Effector memory CD4-positive, alpha-beta T cell (primary cell): Measurements from ENCODE around the gene PRSS36.
A peak's percentile ranks its signal among the peaks of the same experiment; 100 is the strongest.
"Not testable (repeated sequence)": the region's sequence is repeated elsewhere in the genome, so short reads cannot be mapped to it uniquely, and the experiment has no call there.

Experiments used
- DNase-seq, 3 donors: peaks; one replicate each; pipeline ENCODE4 v3.0.0-alpha.2; 2020
- H3K27ac ChIP-seq: 2 replicates; pipeline ENCODE4 v1.7.0; 2013; ENCODE audit warnings: mild to moderate bottlenecking, low read length, moderate library complexity; ENCODE audit not compliant: insufficient read depth, poor library complexity, severe bottlenecking
- H3K27me3 ChIP-seq: replicated peaks from 2 replicates; pipeline ENCODE4 v1.7.0; 2013; ENCODE audit warnings: mild to moderate bottlenecking, low read length; ENCODE audit not compliant: insufficient read depth, control insufficient read depth, poor library complexity, severe bottlenecking
- H3K36me3 ChIP-seq: 2 replicates; pipeline ENCODE4 v1.7.0; 2013; ENCODE audit warnings: mild to moderate bottlenecking, low read length, moderate library complexity; ENCODE audit not compliant: control insufficient read depth, insufficient read depth
- H3K4me1 ChIP-seq: 2 replicates; pipeline ENCODE4 v1.7.0; 2013; ENCODE audit warnings: low read length, mild to moderate bottlenecking; ENCODE audit not compliant: control insufficient read depth, insufficient read depth, poor library complexity, severe bottlenecking
- H3K4me3 ChIP-seq: 2 replicates; pipeline ENCODE4 v1.7.0; 2013; ENCODE audit warnings: low read length, low read depth, mild to moderate bottlenecking; ENCODE audit not compliant: insufficient read depth, poor library complexity, severe bottlenecking
- H3K9me3 ChIP-seq: 2 replicates; pipeline ENCODE4 v1.7.0; 2013; ENCODE audit warnings: mild to moderate bottlenecking, low read length, moderate library complexity; ENCODE audit not compliant: control insufficient read depth

PRSS36 gene

GRCh38 chr16:31184888-31185287, 35.0 kb upstream of the PRSS36 start:
- Histone ChIP-seq H3K27ac (no peak overlapping the region), H3K27me3 (no peaks in the 10 kb centered on the region), H3K9me3 (no peaks in the 10 kb centered on the region), H3K4me3 (no peak overlapping the region), H3K4me1 (peaks cover 32% of the 10 kb centered on the region), H3K36me3 (peaks cover 80% of the 10 kb centered on the region)
- DNase-seq: no peak

GRCh38 chr16:31183432-31184428, 33.9 kb upstream of the PRSS36 start:
- Histone ChIP-seq H3K27me3 (no peaks in the 10 kb centered on the region), H3K27ac (no peak overlapping the region), H3K36me3 (peaks cover 69% of the 10 kb centered on the region), H3K9me3 (no peaks in the 10 kb centered on the region), H3K4me3 (no peak overlapping the region), H3K4me1 (peaks cover 37% of the 10 kb centered on the region)
- no peak for DNase-seq

- DNase-seq: no peak
- peaks cover 50% of the 10 kb centered on the region for H3K4me1 ChIP-seq
- H3K4me3 ChIP-seq: peak overlapping the region; percentile 98
- H3K9me3 ChIP-seq: no peaks in the 10 kb centered on the region
- no peaks in the 10 kb centered on the region for H3K27me3 ChIP-seq
- peaks cover 55% of the 10 kb centered on the region for H3K36me3 ChIP-seq
- H3K27ac ChIP-seq: no peak overlapping the region
Observed at GRCh38 chr16:31182391-31182790, 32.5 kb upstream of the PRSS36 start.

GRCh38 chr16:31181102-31181830, 31.4 kb upstream of the PRSS36 start:
- Histone ChIP-seq H3K4me3 (peak overlapping the region; percentile 98), H3K27ac (peak overlapping the region; percentile 93), H3K27me3 (no peaks in the 10 kb centered on the region), H3K9me3 (no peaks in the 10 kb centered on the region), H3K4me1 (peaks cover 57% of the 10 kb centered on the region), H3K36me3 (peaks cover 44% of the 10 kb centered on the region)
- DNase-seq: peak in 1 of 3 donors; percentile 33

GRCh38 chr16:31179747-31180459, 30.0 kb upstream of the PRSS36 start, which contains the start of gene FUS:
Gene FUS (plus strand): TSS chr16:31180139. CDS start chr16:31180215, 76 bp downstream.
- Histone ChIP-seq H3K36me3 (peaks cover 30% of the 10 kb centered on the region), H3K4me3 (peak within 1 kb of the TSS; percentile 98), H3K4me1 (peaks cover 57% of the 10 kb centered on the region), H3K27me3 (no peaks in the 10 kb centered on the region), H3K9me3 (no peaks in the 10 kb centered on the region), H3K27ac (peak within 1 kb of the TSS; percentile 93)
- peak; percentile 84 to 92 (median 86) for DNase-seq

GRCh38 chr16:31179219-31179746, 29.4 kb upstream of the PRSS36 start:
- Histone ChIP-seq H3K27me3 (no peaks in the 10 kb centered on the region), H3K9me3 (no peaks in the 10 kb centered on the region), H3K36me3 (peaks cover 26% of the 10 kb centered on the region), H3K4me1 (peaks cover 57% of the 10 kb centered on the region), H3K27ac (peak overlapping the region; percentile 93), H3K4me3 (peak overlapping the region; percentile 98)
- DNase-seq: no peak

GRCh38 chr16:31177136-31177535, 27.3 kb upstream of the PRSS36 start:
- Histone ChIP-seq H3K9me3 (no peaks in the 10 kb centered on the region), H3K27ac (peak overlapping the region; percentile 14), H3K36me3 (peaks cover 5% of the 10 kb centered on the region), H3K27me3 (no peaks in the 10 kb centered on the region), H3K4me3 (peak overlapping the region; percentile 20), H3K4me1 (peaks cover 36% of the 10 kb centered on the region)
- peak; percentile 36 to 50 (median 48) for DNase-seq

- DNase-seq, H3K4me3 ChIP-seq, H3K4me1 ChIP-seq, H3K27me3 ChIP-seq, H3K27ac ChIP-seq, H3K9me3 ChIP-seq, H3K36me3 ChIP-seq: not testable (repeated sequence)
Observed at GRCh38 chr16:31170048-31170447, 20.2 kb upstream of the PRSS36 start.

GRCh38 chr16:31168848-31169247, 19.0 kb upstream of the PRSS36 start:
- H3K27ac ChIP-seq: no peak overlapping the region
- no peak overlapping the region for H3K4me3 ChIP-seq
- H3K9me3 ChIP-seq: no peaks in the 10 kb centered on the region
- DNase-seq: no peak
- H3K4me1 ChIP-seq: no peaks in the 10 kb centered on the region
- no peaks in the 10 kb centered on the region for H3K27me3 ChIP-seq
- no peaks in the 10 kb centered on the region for H3K36me3 ChIP-seq
